HG03108 (cell line): ENCODE data around the gene ZNF436.

Experiments used
- ATAC-seq: cut with Tn5 transposase; IDR thresholded peaks from one replicate; pipeline ENCODE4 v1.9.1; 2021; ENCODE audit warnings: moderate library complexity; ENCODE audit not compliant: unreplicated experiment

The ZNF436 gene

GRCh38 chr1:23367791-23368561, 1.7 kb downstream of the ZNF436 start:
- ATAC-seq = peak; percentile 79

GRCh38 chr1:23367451-23367790, 2.2 kb downstream of the ZNF436 start:
- ATAC-seq = no peak

- ATAC-seq = no peak
Measured at GRCh38 chr1:23366598-23366997, 3.0 kb downstream of the ZNF436 start.

GRCh38 chr1:23366146-23366545, 3.5 kb downstream of the ZNF436 start:
- no peak for ATAC-seq

- ATAC-seq = no peak
Measured at GRCh38 chr1:23362218-23362713, 7.4 kb downstream of the ZNF436 start.

- no peak for ATAC-seq
Measured at GRCh38 chr1:23358310-23358875, 11.2 kb downstream of the ZNF436 start.

- ATAC-seq = no peak
Measured at GRCh38 chr1:23357138-23357908, 12.3 kb downstream of the ZNF436 start.

GRCh38 chr1:23356471-23357137, 13.0 kb downstream of the ZNF436 start:
- ATAC-seq = no peak

- ATAC-seq = no peak
Measured at GRCh38 chr1:23354245-23354644, 15.4 kb downstream of the ZNF436 start.

- no peak for ATAC-seq
Measured at GRCh38 chr1:23352096-23352695, 17.4 kb downstream of the ZNF436 start.

GRCh38 chr1:23345920-23346319, 23.7 kb downstream of the ZNF436 start:
- no peak for ATAC-seq

- ATAC-seq = no peak
Measured at GRCh38 chr1:23344987-23345472, 24.6 kb downstream of the ZNF436 start.

- ATAC-seq = peak; percentile 91
Measured at GRCh38 chr1:23344111-23344986, 25.3 kb downstream of the ZNF436 start, which contains the start of gene HNRNPR. HNRNPR (minus strand) TSS chr1:23344284; CDS start chr1:23341008, 3,276 bp downstream.

GRCh38 chr1:23343221-23344110, 26.2 kb downstream of the ZNF436 start:
- no peak for ATAC-seq

- ATAC-seq = no peak
Measured at GRCh38 chr1:23341931-23342692, 27.5 kb downstream of the ZNF436 start.

GRCh38 chr1:23339632-23340031, 30.0 kb downstream of the ZNF436 start:
- ATAC-seq = no peak

- ATAC-seq = no peak
Measured at GRCh38 chr1:23337869-23338268, 31.8 kb downstream of the ZNF436 start.

GRCh38 chr1:23331713-23332112, 37.9 kb downstream of the ZNF436 start:
- no peak for ATAC-seq
